Cardiac muscle cell (in vitro differentiated cells and primary cell): ENCODE data around the gene ORM2. TPM values are rescaled to one million over a fixed set of nuclear protein-coding genes. Genes with fewer than 3 reads are reported as not detected.

ENCODE experiments used
- DNase-seq, 2 donors: peaks; one replicate each; pipeline versions ENCODE4 v3.0.0 to v3.0.0-alpha.2; 2010 to 2017; ENCODE audit warnings: low read depth in 1 of 2, low spot score in 1 of 2
- H3K27ac ChIP-seq: fragments of 200-600 bp; sonication (generic); 2 replicates; pipeline ENCODE4 v1.5.1; 2016
- H3K27me3 ChIP-seq: fragments of 200-600 bp; sonication (generic); 2 replicates; pipeline ENCODE4 v1.6.0; 2016; ENCODE audit warnings: control low read depth
- H3K36me3 ChIP-seq: fragments of 200-600 bp; sonication (generic); 2 replicates; pipeline ENCODE4 v1.5.1; 2016; ENCODE audit warnings: control low read depth
- H3K4me1 ChIP-seq: fragments of 200-600 bp; sonication (generic); 2 replicates; pipeline ENCODE4 v1.8.1; 2017; ENCODE audit warnings: low read depth, mild to moderate bottlenecking, mixed run types
- H3K4me3 ChIP-seq: fragments of 200-600 bp; sonication (generic); 2 replicates; pipeline ENCODE4 v1.5.1; 2016; ENCODE audit warnings: mild to moderate bottlenecking
- H3K9me3 ChIP-seq: fragments of 200-600 bp; sonication (generic); 2 replicates; pipeline ENCODE4 v1.5.1; 2017; ENCODE audit warnings: low read depth, mild to moderate bottlenecking, control low read depth
- polyA plus RNA-seq: library from polyadenylated mRNA; unstranded; fragments of >200 nt; fragmentation: Nextera tagmentation; extraction: Ambion mirVana; gene quantifications from 2 replicates; pipeline ENCODE4 v1.2.1, GENCODE V29; 2016
- total RNA-seq: library from RNA; depleted of rRNA; stranded (reverse); fragments of >200 nt; gene quantifications from 2 replicates; pipeline ENCODE4 v1.2.3, GENCODE V29; 2016
- TF ChIP-seq, protein P1 (sequence below): IDR thresholded peaks from 2 replicates; pipeline ENCODE4 v1.5.1; 2012; ENCODE audit warnings: low read depth, mild to moderate bottlenecking, low read length

The ORM2 gene
- total and polyA plus RNA-seq, 2 experiments from 2014 or later: not detected

DNA sequence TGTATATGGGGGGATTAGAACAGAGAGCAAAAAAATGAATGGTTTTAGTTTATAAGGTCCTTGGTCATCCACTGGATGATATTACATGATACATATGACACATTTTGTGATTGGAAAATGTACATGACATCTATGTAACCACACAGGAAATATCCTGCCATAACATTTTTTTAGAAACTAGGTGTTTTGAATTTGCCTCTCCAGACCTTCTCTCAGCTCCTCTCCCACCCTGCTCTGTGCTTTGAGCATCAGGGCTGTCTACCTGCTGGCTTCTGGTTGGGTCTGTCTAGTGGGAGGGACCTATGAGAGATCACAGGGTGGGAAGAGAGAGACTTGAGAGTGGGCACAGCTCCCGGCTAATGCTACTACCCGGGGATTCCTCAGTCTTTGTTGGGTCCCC lies 33.8 kb downstream of the ORM2 start:
- Histone ChIP-seq H3K4me3 (no peak overlapping the region), H3K9me3 (no peaks in the 10 kb centered on the region), H3K36me3 (peaks cover 39% of the 10 kb centered on the region), H3K27ac (no peak overlapping the region), H3K27me3 (no peaks in the 10 kb centered on the region), H3K4me1 (no peaks in the 10 kb centered on the region)
- DNase-seq: no peak
- TF ChIP-seq, protein P1, sequence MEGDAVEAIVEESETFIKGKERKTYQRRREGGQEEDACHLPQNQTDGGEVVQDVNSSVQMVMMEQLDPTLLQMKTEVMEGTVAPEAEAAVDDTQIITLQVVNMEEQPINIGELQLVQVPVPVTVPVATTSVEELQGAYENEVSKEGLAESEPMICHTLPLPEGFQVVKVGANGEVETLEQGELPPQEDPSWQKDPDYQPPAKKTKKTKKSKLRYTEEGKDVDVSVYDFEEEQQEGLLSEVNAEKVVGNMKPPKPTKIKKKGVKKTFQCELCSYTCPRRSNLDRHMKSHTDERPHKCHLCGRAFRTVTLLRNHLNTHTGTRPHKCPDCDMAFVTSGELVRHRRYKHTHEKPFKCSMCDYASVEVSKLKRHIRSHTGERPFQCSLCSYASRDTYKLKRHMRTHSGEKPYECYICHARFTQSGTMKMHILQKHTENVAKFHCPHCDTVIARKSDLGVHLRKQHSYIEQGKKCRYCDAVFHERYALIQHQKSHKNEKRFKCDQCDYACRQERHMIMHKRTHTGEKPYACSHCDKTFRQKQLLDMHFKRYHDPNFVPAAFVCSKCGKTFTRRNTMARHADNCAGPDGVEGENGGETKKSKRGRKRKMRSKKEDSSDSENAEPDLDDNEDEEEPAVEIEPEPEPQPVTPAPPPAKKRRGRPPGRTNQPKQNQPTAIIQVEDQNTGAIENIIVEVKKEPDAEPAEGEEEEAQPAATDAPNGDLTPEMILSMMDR: no peak

DNA sequence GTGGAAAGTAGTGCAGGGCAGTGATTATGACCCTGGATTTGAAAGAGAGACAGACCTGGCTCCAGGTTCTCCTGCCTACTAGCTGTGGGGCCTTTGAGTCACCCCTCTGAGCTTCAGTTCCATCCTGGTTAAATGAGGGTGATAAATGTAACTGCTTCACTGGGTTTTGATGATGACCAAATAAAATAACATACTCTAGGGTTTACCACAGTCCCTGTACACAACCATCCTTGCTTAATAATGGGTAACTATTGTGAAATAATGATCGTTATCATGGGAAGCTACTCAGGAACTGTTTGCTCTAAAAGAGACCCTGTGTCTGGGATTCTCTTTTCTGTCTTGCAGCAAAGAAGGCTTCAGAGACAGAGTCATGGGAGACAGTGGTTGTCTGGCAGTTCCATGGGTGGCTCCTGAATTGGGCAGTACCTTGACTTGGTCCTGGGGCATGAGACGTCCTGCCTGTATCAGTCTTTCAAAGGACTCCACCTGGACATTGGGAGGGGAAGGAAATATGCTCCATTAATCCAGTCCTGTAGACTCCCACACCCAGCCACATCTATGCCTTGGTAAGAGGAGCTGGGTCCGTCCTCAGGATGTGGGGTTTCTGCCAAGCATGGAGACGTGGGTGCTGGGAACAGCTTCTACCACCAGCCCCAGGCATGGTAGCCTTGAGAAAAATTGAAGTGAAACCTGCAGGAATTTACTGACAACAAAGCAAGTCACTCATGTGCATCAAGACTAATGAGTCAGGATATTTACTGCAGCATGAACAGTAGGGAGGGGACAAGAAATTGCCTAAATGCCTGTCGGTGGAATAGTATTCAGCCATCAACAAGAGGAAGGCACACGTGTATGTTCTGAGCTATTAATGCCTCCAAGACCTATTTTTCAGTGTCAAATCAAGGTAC lies 34.7 kb downstream of the ORM2 start:
- TF ChIP-seq, protein P1: no peak
- Histone ChIP-seq H3K27me3 (no peaks in the 10 kb centered on the region), H3K4me3 (no peak overlapping the region), H3K9me3 (no peaks in the 10 kb centered on the region), H3K4me1 (no peaks in the 10 kb centered on the region), H3K27ac (no peak overlapping the region), H3K36me3 (peaks cover 37% of the 10 kb centered on the region)
- DNase-seq: peak in 1 of 2 donors; percentile 89

DNA sequence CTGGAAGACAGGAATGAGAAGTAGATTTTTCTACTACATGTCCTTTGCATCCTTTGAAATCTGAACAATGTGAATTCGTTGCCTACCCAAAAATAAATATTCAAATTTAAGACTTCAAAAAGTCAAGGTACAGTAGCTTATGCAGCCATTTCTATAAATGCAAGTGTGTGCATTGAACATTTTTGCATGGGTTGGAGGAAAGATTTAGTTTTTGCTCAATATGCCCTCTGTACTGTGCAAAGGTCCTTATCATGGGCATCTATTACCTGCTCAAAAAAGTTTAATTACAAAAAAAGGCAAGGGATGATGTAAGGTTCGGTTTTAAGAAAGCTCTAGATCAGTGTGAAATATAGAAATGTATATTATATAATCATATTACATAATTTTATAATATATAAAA lies 35.5 kb downstream of the ORM2 start:
- TF ChIP-seq, protein P1: no peak
- Histone ChIP-seq H3K27me3 (no peaks in the 10 kb centered on the region), H3K4me3 (no peak overlapping the region), H3K4me1 (no peaks in the 10 kb centered on the region), H3K36me3 (peaks cover 32% of the 10 kb centered on the region), H3K9me3 (no peaks in the 10 kb centered on the region), H3K27ac (no peak overlapping the region)
- DNase-seq: no peak

DNA sequence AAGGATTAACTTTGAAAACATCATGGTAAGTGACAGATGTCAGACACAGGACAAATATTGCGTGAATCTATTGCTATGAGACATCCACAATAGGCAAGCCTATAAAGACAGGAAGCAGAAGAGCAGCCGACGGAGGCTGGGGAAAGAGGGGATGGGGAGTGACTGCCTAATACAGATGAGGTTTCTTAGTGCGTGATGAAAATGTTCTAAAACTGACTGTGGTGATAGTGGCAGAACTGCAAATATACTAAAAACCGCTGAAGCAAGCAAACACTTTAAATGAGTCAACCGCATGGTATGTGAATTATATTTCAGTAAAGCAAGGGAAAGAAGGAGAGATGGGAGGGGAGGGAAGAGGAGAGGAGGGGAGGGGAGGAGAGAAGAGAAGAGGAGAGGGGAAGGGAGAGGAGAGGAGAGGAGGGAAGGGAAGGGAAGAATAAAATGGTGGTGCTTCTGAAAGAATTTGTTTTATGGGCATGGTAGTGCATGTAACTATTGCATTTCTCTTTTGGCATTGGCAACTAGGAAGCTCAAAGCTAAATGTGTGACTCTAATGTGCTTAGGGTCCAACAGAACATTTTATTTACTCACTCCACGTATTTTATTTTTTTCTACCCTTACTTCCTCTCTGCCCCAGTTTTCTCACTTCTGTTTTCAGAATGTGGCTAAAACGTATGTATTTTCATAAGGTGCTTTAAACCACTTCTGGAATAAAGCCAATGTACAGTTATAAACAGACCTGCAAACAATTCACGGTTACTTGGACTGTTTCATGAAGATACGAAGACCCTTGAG lies 36.9 kb downstream of the ORM2 start:
- Histone ChIP-seq H3K4me3 (no peak overlapping the region), H3K27ac (no peak overlapping the region), H3K4me1 (no peaks in the 10 kb centered on the region), H3K27me3 (no peaks in the 10 kb centered on the region), H3K36me3 (peaks cover 19% of the 10 kb centered on the region), H3K9me3 (no peaks in the 10 kb centered on the region)
- DNase-seq: peak in 1 of 2 donors; percentile 92
- TF ChIP-seq, protein P1: no peak

DNA sequence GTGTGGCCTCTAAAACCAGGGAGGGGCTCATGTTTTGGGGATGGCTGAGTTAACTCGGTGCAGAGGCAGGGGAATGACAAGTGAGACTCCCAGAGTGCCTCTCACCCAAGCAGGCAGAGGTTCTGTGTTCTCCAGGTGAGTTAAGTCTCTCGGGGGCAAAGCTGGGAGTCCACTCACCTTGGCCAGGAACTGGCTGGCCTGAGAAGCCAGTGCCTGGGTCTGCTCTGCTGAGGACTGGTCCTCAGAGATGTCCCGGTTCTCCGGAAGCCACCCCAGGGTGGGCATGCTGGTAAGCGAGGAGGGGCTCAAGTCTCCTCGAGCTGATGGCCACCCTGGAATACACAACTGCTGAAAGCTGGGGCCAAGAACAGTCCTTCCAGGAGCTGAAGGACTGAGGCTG lies 37.7 kb downstream of the ORM2 start:
- H3K9me3 ChIP-seq: no peaks in the 10 kb centered on the region
- H3K27me3 ChIP-seq: no peaks in the 10 kb centered on the region
- DNase-seq: no peak
- peaks cover 15% of the 10 kb centered on the region for H3K36me3 ChIP-seq
- H3K27ac ChIP-seq: no peak overlapping the region
- H3K4me3 ChIP-seq: no peak overlapping the region
- H3K4me1 ChIP-seq: no peaks in the 10 kb centered on the region
- TF ChIP-seq, protein P1: no peak
